GM12872 (cell line): ENCODE results near the gene CCDC150.

Source experiments
- TF ChIP-seq, protein P1 (sequence below): IDR thresholded peaks from 3 replicates; pipeline ENCODE4 v1.5.1; 2011; ENCODE audit warnings: low read depth, mild to moderate bottlenecking, low read length, moderate library complexity; ENCODE audit not compliant: insufficient read depth

CCDC150 gene

DNA sequence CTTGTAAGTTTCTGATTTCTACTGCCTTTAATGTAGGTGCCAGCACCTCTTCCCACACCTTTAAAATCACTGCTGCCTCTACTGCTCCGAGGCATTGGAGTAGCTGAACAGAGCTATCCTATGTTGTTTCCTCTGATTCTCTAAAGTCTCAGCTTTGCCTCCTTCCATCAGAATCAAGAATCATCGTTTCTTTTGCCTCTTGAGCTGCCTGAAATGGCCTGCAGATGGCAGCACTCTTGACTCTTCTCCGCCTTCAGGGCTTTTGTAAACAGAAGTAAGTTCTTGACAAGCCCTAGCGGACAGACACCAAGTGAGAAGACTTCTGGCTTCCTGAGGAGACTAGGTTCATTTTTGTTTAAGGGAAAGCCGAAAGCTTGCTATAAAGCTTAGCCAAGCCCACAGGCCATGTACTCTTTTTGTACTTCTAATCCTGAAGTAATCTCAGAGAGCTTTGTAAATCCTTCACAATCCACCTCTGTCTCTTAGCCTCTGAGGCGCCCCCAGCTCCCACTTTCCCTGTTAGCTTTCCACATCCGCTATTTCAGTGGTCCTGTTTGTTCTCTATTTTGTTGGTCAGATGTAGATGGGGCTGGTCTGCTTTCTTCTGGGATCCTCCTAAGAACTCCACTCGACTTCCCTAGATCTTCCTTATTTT lies 111.6 kb downstream of the CCDC150 start:
- TF ChIP-seq, protein P1, sequence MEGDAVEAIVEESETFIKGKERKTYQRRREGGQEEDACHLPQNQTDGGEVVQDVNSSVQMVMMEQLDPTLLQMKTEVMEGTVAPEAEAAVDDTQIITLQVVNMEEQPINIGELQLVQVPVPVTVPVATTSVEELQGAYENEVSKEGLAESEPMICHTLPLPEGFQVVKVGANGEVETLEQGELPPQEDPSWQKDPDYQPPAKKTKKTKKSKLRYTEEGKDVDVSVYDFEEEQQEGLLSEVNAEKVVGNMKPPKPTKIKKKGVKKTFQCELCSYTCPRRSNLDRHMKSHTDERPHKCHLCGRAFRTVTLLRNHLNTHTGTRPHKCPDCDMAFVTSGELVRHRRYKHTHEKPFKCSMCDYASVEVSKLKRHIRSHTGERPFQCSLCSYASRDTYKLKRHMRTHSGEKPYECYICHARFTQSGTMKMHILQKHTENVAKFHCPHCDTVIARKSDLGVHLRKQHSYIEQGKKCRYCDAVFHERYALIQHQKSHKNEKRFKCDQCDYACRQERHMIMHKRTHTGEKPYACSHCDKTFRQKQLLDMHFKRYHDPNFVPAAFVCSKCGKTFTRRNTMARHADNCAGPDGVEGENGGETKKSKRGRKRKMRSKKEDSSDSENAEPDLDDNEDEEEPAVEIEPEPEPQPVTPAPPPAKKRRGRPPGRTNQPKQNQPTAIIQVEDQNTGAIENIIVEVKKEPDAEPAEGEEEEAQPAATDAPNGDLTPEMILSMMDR: peak; percentile 83

DNA sequence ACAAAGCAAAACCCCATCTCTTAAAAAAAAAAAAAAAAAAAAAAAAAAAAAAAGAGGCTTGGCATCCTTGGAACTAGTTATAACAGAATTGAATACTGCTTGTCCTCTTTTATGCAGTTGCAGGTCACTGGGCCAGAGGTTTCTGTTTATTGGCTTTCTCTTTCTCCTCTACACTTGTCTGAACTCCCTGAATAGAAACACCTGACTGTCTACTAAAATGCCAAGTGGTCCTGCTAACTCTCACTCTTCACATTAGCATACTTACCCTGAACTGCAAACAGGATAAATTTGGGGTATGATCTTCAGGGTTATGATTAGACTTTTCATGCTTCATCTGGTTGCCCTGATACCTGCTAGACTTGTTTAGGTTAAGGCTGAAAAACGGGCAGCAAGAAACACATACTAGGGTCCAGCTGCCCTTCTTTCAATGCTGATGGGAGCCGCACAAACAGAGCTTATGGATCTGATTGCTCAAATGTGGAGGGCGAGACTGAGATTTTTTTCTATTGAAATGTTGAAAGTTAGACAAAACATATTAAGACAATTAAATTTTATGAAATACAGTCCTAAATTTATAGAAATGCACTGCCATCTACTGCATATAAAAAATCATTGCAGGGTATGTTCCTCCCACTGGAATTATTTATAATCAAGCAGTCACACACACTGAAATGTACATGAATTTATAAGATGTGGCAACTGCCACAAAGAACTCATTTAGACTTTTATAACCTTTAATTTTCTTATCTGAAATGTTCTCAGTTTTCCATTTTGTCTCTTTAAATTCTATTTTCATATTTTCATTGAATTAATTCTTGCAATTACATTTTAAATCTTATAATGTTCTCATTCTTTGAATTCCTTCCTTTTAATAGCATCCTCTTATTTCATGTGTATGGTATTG lies 119.2 kb downstream of the CCDC150 start:
- TF ChIP-seq, protein P1: no peak

DNA sequence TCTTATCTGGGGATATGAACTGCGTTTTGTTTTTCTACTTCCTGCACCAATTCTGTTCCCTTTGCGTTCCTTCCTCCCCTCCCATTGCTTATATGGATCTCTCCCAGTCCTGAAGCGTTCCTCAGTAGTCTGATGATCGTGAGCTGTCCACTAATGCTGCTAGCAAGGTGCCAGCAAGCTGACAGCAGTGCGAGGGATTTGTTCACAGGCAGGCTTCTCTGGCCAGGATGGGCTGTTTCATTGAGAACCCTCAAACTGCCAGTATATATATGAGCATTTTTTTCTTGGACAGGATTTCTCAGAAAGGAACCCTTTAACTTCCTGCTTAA lies 119.8 kb downstream of the CCDC150 start:
- TF ChIP-seq, protein P1: no peak

DNA sequence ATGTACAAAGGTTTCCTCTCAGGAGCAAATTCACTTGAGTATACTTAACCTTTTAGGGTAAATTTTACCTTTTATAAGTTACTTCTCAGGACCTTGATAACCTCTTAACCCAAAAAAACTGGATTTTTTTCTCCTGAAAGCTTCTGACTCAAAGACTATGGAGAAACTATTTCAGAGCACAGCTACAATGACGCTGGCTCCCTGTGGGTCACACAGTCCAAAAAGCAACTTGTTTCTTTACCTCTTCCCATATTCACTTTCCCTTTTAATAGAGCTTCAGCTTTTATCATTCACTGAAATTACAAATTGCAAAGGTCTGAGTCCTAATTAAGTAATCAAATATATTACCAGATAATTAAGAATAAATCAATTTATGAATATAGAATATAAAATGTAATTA lies 127.6 kb downstream of the CCDC150 start:
- TF ChIP-seq, protein P1: no peak
